Renal cortex interstitium (tissue), 11 donors: Measurements from ENCODE around the gene NTM. TPM values are rescaled to one million over a fixed set of nuclear protein-coding genes. Genes with fewer than 3 reads are reported as not detected.

Experiments used
- DNase-seq, 11 donors: peaks; one replicate each; pipeline ENCODE4 v3.0.0-alpha.2; 2013; ENCODE audit warnings: low read depth in 9 of 11, low spot score in 4 of 11; ENCODE audit errors: extremely low read depth in 1 of 11
- polyA plus RNA-seq, 3 donors: library from polyadenylated mRNA; unstranded; fragments of 120-200 nt; gene quantifications; one replicate each; pipeline ENCODE4 v1.2.1, GENCODE V29; 2013; ENCODE audit not compliant: insufficient read length in 3 of 3

NTM gene
- polyA plus RNA-seq, 3 donors = 40.5 to 45.1 (median 43.9) TPM

GRCh38 chr11:132161403-132162078, 791.1 kb downstream of the NTM start:
- peak in 2 of 11 donors; percentile 5 to 26 for DNase-seq

DNA sequence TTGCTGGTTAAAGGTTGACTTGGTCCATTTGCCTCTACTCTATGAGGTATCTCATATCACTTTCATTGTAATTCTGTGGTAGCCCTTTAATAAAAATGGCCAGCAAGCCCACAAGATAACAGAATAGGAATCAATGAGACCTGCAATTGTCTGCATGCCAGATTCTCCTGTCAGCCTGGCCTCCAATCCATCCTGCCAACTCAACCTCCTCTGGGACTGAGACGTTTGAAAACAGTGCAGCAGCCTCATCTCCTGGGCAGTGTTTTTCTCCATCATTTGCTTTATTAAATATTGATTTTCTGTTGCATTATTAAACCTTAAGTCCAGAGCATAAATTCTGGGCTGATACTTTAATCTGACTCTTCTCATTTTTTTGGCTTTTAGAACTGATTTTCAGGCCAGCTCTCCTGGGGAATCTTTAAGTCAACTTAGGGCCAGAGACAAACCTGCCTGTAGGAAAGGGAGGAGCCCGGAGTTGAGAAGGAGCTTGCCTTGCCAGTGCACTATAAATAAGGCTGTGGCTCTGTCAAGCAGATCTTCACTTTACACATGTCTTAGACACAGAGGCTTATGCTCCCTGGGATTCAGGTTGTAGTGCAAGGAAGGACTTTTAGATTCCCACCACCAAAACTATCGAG, 798.0 kb downstream of the NTM start:
- no peak for DNase-seq

- DNase-seq = no peak
Observed at GRCh38 chr11:132171031-132171430, 800.6 kb downstream of the NTM start.

GRCh38 chr11:132174362-132175255, 804.2 kb downstream of the NTM start:
- DNase-seq = peak in 3 of 11 donors; percentile 28 to 57 (median 44)

- peak in 10 of 11 donors; percentile 55 to 83 (median 68) for DNase-seq
Observed at GRCh38 chr11:132177106-132177505, 806.7 kb downstream of the NTM start.

DNA sequence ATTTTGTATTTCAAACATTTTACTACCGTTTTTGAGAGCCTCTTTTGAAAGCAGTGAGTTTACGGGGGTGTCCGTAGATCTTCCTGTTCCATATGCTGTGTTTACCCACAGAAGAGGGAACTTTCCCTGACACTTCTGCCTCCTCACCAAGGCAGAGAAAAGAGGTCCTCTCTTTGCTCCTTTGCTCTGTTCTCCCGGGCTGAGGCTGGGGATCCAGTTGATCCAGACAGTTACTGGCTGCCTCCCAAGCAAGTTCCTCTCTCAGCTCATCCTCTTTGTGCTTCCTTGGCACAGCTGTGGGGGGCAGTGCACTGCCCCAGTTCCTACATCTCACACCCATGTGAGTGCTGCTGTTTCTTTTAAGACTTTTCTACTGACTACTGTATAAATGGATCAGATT, 813.7 kb downstream of the NTM start:
- no peak for DNase-seq

DNA sequence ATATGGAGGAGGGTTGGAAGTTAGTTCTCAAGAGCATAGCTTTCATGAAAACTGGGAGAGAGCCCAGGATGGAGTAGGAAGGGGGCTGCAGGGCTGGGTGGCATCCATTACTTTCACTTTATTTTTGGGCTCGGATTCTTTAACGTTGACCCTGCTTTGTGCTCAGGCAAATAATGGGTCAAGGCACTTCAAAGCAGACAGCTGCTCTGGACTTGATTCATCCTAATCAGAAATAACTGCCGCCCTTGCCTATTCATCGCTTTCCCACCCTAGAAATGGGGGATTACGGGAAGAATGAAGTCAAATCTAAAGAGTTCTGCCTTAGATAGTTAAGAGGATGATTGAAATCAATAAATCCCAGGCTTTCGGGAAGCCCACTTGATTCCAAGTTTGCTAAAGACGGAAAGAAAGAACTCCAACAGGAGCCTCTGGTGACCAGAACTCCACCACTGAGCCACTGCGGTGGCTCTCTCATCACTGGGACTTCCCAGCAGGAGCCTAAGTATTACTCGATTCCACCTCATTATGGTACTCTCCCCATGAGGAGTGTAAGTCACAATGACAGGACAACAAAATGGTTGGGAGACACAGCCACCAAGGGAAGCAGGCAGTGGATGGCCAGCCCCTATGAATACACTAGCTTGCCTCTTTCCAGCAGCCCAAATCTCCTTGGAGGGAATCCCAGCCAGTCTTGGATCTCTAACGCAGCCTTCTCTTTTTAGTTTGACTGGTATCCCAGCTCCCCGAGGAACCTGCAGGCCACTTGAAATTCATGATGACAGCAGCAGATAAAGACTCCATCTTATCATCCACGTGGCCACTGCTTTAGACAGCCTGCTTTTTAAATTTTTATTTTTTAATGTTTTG, 815.5 kb downstream of the NTM start:
- no peak for DNase-seq

- DNase-seq = no peak
Observed at GRCh38 chr11:132186699-132187098, 816.3 kb downstream of the NTM start.

DNA sequence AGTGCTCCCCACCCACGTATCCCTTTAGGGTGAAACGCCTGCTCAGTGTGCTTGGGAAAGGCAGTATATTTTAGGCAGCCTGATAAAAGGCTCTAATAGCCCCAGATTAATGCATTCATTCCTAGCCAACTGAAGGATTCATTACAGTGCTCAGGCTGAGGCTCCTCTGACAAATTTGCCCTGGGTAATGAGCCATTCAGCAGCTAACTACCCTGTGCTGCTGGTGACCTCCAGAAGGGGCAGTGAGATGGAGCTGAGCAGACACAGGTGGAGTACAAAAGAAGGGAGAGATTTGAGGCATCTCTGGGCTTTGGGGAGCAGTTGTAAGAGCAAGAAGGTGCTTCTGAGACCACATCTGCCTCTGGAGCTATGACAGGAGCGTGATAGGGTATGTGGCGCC, 817.0 kb downstream of the NTM start:
- peak in 4 of 11 donors; percentile 11 to 39 (median 26) for DNase-seq

GRCh38 chr11:132187814-132188213, 817.4 kb downstream of the NTM start:
- no peak for DNase-seq

DNA sequence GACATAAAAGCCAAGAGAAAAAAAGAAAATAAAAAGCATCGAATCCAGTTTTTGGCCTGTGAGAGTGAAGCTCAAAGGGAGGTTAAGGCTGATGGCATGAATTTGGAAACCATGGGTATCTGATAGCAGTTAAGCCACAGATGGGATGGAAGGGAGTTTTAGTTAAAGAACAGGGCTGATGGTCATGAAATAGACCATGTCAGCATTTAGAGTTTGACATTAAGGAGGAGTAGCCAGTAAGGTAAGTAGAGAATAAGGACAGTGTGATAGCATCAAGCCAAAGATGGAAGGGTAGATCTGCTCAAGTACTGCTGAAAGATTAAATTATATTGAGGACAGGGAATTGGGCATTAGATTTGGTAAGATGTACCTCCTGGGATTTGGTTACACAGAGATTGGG, 826.5 kb downstream of the NTM start:
- DNase-seq = no peak

DNA sequence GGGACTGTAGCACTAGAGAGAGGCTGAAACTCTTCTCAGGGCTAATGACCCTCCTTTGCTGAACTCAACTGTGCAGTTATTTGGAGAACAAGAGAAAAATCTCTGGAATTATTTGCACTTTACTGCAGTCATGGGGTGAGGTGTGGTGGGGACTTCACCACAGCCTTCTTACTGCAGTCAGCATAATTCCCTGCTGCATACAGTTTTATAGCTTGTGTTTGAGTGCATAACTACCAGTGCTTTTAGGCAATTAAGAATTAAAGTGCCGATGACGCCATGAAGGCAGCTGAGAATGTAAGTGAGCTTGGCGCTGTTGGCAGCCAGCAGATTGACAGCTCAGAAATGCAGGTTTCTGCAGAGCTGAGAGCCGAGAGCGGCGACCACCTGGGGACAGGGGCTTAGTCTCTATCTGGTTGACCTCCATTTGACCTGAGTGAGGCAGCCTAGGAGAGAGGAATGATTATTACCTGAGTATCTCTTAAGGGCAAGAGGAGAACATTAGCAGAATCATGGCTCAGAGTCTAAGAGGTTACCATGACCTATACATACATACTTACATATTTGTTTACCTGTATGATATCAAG, 830.0 kb downstream of the NTM start:
- no peak for DNase-seq

GRCh38 chr11:132202621-132203020, 832.2 kb downstream of the NTM start:
- no peak for DNase-seq

DNA sequence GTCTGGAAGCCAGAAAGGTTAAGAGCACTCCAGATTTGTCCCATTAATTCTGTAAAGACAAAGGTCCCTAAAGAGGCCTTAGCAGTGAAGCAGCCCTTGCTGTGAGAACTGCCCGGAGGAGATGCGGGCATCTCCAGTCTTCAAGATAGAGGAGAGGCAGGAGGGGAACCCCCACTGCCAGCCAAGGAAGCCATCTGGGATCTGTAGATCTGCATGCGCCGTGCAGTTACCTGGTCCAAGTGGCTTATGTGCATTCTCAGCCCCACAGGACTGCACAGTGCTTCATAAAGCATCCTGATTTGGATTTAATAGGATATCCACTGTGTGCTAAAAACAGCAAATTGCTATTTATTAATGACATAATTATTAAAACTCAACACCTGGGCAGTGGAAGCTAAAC, 834.6 kb downstream of the NTM start:
- no peak for DNase-seq

- no peak for DNase-seq
Observed at GRCh38 chr11:132205496-132205895, 835.1 kb downstream of the NTM start.

- DNase-seq = no peak
Observed at GRCh38 chr11:132206993-132207392, 836.6 kb downstream of the NTM start.

- no peak for DNase-seq
Observed at GRCh38 chr11:132208477-132209055, 838.2 kb downstream of the NTM start.

GRCh38 chr11:132211479-132211878, 841.1 kb downstream of the NTM start:
- DNase-seq = no peak
